ENCODE results near the gene APBA2.

APBA2 gene

GRCh38 chr15:28983432-28984311, 97.9 kb downstream of the APBA2 start:
- no peak for DNase-seq (ENCODE audit: low spot score)

DNA sequence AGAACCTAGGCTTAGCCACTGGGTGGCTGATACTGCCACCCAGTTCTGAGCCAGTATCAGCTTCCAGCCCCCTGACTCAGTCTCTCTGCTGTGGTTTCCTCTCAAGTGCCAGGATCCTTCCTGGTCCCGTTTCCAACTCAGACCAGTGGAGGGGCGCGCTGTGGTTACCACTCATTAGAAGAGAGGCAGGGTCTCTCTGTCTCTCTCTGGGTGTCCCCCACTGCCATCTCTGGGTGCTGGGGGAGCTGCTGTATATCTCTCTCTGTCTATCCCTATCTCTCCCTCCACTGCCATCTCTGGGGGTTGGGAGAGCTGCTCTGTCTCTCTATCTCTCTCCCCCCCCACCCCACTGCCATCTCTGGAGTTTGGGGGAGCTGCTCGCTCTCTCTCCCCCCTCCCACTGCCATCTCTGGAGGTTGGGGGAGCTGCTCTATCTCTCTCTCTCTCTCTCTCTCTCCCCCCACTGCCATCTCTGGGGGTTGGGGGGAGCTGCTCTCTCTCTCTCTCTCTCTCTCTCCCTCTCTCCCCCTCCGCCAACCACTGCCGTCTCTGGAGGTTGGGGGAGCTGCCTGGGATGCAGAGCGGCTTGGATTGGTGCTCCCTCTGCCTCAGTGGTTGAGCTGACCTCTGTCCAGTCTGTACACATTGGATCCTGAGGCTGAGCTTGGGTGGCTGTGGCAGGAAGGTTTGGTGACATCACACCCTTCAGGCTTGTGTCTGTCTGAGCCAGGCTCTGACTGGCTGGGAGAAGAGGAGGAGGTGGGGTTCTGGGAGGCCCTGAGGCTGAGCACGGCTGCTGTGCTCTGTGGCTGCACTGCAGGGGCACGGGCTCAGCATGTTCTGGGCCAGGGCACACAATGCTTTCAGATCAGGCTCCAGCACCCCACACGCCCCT, 98.9 kb downstream of the APBA2 start:
- DNase-seq (ENCODE audit: low spot score) = no peak

GRCh38 chr15:28985316-28985645, 99.5 kb downstream of the APBA2 start:
- no peak for DNase-seq (ENCODE audit: low spot score)

- DNase-seq (ENCODE audit: low spot score) = no peak
Observed at GRCh38 chr15:28985691-28986090, 99.9 kb downstream of the APBA2 start.

GRCh38 chr15:28986108-28986507, 100.3 kb downstream of the APBA2 start:
- DNase-seq (ENCODE audit: low spot score) = no peak

DNA sequence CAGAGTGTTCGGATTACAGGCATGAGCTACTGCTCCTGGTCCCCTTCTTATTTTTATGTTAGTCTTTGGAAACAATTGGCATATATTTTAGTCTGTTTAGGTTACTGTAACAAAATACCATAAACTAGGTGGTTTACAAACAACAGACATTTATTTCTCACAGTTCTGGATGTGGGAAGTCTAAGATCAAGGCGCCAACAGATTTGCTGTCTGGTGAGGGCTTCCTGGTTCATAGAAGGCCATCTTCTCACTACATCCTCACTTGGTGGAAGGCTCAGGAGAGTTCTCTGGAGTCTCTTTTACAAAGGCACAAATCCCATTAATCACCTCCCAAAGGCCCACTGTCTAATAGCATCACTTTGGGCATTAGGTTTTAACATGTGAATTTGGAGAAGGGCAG, 101.0 kb downstream of the APBA2 start:
- no peak for DNase-seq (ENCODE audit: low spot score)

GRCh38 chr15:28987337-28987736, 101.6 kb downstream of the APBA2 start:
- DNase-seq (ENCODE audit: low spot score) = no peak

DNA sequence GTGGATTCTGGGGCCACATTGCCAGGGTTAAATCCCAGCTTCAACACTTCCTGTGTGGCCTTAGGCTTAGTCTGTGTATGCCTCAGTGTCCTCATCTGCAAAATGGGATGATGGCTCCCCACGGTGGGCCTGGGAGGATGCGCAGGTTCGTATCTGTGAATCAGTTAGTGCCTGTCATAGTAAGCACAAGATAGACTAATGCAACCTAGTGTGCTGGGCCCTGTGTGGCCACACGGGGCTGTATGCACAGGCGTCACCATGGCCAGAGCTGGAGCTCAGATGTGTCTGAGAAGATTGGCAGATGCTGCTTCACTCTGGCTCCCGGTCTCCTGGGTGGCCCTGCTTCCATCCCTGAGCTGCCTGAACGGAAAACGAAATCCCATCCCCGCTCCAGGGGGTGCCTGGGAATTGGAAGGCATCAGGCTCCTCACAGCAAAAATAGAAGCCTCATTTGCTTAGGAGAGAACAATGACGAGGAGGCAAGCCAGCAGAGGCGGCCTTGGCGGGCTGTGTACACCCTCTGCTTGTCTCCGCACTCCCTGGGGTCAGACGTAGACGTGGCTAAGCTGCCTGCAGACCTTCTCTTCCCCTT, 103.6 kb downstream of the APBA2 start:
- no peak for DNase-seq (ENCODE audit: low spot score)

DNA sequence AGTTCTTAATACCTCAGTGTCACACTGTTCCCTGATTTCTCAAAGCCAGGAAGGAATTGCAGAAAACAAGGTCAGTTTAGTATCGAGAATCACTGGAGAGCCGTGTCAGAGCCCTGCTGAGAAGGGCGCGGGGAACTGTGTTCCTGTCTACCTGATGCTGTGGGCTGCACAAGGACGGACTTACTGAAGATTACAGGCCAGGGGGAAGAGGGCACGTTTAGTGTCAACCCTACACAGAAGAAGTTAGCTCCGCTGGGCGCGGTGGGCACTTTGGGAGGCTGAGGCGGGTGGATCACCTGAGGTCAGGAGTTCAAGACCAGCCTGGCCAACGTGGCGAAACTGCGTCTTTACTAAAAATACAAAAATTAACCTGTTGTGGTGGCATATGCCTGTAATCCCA, 104.1 kb downstream of the APBA2 start:
- DNase-seq (ENCODE audit: low spot score) = no peak

DNA sequence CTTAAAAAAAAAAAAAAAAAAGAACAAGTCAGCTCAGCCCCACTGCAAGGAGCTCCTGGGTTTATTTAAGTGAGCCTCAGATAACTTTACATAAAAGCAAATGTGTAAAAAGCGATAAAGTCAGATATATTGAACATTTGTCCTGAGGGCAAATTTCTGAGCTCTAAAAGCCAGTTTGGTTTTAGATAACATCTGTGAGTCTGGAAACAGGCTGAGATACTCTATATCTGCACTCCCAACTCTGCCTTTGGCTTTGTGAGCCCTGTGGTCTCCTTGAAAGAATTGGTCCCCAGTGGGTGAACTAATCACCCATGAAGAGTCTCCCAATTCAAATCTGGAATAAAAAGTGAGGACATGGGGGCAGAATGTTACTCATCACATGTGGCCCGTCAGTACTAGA, 104.6 kb downstream of the APBA2 start:
- DNase-seq (ENCODE audit: low spot score) = no peak

GRCh38 chr15:28991236-28992171, 105.7 kb downstream of the APBA2 start:
- no peak for DNase-seq (ENCODE audit: low spot score)

GRCh38 chr15:28992336-28992864, 106.6 kb downstream of the APBA2 start:
- DNase-seq (ENCODE audit: low spot score) = no peak

DNA sequence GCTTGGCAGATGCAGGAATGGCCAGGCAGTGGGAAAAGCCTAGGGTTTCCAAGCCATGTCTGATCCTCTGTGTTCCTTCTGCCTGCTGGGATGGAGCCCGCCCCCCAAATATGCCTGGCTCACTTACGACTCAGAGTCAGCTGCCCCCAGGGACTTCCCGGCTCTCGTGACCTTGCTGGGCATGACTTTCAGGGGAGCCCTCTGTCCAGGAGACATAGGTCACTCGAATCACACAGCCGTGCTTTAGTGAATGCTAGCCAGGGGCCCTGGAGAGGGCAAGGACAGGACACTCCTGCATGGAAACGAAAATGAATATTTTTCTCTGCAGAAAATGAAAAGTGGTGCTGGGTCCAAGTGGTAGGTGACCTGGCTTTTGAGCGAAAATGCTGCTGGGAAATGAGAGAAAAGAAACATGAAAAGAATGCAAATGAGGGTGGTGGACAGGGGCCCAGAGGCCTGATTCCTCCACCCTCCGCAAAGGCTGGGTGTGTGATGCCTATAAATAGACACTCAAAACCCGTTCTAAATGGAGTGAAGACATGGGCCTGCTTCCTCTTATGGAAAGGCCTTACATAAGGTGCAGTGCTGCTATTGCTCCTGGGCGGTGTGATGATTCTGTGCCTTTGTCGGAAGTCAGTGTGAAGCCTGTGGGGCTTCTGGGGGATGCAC, 107.4 kb downstream of the APBA2 start:
- no peak for DNase-seq (ENCODE audit: low spot score)

- no peak for DNase-seq (ENCODE audit: low spot score)
Observed at GRCh38 chr15:28993720-28994053, 107.9 kb downstream of the APBA2 start.

GRCh38 chr15:28994142-28994830, 108.5 kb downstream of the APBA2 start:
- DNase-seq (ENCODE audit: low spot score) = no peak

- no peak for DNase-seq (ENCODE audit: low spot score)
Observed at GRCh38 chr15:28994831-28995596, 109.2 kb downstream of the APBA2 start.

DNA sequence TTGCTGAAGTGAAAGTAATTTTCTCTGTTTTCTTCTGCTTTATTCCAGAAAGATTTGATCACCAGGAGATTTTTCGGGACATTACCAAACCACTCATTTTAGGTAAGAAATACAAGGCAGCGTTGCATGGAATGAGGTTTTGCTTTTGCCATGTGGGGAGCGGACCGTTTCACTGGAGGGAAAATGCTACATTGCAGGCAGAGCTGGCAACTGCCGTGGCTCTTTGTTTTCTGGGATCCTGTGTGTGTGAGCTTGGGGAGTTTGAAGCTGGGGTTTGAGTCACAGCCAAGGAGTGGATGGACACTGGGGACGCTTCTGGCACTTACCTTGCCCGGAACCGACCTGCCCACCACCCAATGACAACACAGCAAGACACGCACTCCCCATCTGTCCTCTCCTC, 109.9 kb downstream of the APBA2 start:
- no peak for DNase-seq (ENCODE audit: low spot score)

GRCh38 chr15:28996289-28996688, 110.5 kb downstream of the APBA2 start:
- no peak for DNase-seq (ENCODE audit: low spot score)

DNA sequence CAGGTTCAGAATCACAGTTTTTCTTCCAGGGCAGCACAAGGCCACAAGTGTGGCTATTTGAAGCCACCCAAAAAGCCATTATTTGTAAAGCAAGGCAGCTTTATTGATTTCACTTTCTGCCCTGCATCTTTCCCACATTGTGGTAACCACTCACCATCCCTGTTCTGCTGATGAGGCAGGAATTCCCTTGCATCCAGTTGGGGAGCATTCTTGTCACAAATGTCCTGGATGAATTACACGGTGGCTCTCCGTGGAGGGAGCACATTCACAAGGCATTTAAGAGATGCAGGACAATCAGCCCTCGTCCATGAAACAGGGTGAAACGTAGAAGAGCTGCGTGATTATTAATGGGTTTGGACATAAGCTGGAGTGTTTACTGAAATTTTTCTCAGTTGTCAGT, 111.2 kb downstream of the APBA2 start:
- DNase-seq (ENCODE audit: low spot score) = no peak

- no peak for DNase-seq (ENCODE audit: low spot score)
Observed at GRCh38 chr15:28997791-28998190, 112.0 kb downstream of the APBA2 start.
